ENCODE measurements around the gene RFLNA.
A peak's percentile ranks its signal among the peaks of the same experiment; 100 is the strongest.

RFLNA gene

DNA sequence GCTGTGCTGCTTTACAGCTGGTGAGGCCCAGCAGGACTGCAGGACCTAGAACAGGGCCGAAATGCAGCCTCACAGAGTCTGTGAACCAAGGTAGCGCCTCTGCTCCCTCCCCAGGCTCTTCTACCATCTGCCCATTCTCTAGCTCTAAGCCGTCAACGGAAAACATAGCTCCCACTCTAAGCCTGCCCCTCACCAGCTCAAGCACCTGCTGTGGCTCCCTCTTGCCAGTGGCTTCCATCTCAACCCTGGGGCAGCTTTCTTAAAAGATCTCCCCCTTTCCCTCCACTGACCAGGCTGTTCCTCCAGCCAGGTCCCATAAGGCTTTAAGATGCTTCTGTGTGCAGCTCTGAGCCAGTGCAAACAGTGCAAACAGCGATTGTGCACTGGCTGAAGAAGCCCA lies 61.3 kb downstream of the RFLNA start:
- POLR2A ChIA-PET (ENCODE audit: low non-redundant PET) = interaction anchor here (0.6 to 1.1 kb wide), 2 partner anchors 30 to 34 kb away, joined by 3 to 4 read pairs; no protein-coding TSS in a partner anchor
- TF ChIP-seq, protein P1, sequence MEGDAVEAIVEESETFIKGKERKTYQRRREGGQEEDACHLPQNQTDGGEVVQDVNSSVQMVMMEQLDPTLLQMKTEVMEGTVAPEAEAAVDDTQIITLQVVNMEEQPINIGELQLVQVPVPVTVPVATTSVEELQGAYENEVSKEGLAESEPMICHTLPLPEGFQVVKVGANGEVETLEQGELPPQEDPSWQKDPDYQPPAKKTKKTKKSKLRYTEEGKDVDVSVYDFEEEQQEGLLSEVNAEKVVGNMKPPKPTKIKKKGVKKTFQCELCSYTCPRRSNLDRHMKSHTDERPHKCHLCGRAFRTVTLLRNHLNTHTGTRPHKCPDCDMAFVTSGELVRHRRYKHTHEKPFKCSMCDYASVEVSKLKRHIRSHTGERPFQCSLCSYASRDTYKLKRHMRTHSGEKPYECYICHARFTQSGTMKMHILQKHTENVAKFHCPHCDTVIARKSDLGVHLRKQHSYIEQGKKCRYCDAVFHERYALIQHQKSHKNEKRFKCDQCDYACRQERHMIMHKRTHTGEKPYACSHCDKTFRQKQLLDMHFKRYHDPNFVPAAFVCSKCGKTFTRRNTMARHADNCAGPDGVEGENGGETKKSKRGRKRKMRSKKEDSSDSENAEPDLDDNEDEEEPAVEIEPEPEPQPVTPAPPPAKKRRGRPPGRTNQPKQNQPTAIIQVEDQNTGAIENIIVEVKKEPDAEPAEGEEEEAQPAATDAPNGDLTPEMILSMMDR (conservative IDR thresholded peaks at IDR 0.05; ENCODE audit: low read depth) = no peak

DNA sequence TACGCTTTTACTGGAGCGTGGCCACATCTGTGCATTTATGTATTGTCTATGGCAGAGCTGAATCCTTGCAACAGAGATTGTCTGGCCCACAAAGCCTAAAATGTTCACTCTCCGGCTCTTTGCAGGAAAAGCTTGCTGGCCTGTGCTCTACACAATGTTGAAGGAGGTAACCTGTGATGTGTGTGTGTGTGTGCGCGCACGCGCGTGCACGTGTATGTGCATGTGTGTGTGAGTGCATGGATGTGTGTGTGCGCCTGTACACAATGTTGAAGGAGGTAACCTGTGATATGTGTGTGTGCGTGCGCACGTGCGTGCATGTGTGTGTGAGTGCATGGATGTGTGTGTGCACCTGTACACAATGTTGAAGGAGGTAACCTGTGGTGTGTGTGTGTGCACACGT lies 62.7 kb downstream of the RFLNA start:
- no peak overlapping the region for H3K27ac ChIP-seq
- TF ChIP-seq, protein P1 (conservative IDR thresholded peaks at IDR 0.05; ENCODE audit: low read depth) = no peak
- no peak for DNase-seq (ENCODE audit: low spot score)
- CTCF ChIA-PET = interaction anchor here (1.8 kb wide), 1 partner anchor 9 kb away, joined by 3 read pairs; no protein-coding TSS in a partner anchor
- POLR2A ChIA-PET (ENCODE audit: low non-redundant PET) = no interaction called here

More for the DNA sequence above, 61.3 kb downstream of the RFLNA start:
- DNase-seq (ENCODE audit: low spot score) = no peak
- peak overlapping the region; percentile 14 for H3K27ac ChIP-seq
- CTCF ChIA-PET = no interaction called here

DNA sequence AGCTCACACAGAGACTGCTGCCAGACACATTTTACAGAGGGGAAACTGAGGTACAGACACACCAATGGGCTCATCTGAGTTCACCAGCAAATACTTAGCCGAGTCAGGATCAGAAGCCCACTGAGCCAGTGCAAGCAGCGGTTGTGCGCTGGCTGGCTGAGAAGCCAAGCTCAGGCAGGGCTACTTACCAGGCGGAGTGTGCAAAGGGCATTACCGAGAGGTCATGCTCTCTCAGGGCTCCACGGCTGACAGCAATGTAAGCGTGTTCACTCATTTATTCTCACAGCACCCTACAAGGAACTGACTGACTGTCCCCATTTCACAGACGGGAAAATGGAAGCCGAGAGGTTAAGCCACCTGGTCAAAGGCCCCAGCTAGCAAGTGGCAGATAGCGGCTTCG lies 63.7 kb downstream of the RFLNA start:
- ChIA-PET POLR2A (ENCODE audit: low non-redundant PET) (no interaction called here), CTCF (interaction anchor here (1.8 kb wide), 1 partner anchor 10 kb away, joined by 3 read pairs; no protein-coding TSS in a partner anchor)
- no peak for DNase-seq (ENCODE audit: low spot score)
- H3K27ac ChIP-seq = peak overlapping the region; percentile 74
- TF ChIP-seq, protein P1 (conservative IDR thresholded peaks at IDR 0.05; ENCODE audit: low read depth) = no peak

DNA sequence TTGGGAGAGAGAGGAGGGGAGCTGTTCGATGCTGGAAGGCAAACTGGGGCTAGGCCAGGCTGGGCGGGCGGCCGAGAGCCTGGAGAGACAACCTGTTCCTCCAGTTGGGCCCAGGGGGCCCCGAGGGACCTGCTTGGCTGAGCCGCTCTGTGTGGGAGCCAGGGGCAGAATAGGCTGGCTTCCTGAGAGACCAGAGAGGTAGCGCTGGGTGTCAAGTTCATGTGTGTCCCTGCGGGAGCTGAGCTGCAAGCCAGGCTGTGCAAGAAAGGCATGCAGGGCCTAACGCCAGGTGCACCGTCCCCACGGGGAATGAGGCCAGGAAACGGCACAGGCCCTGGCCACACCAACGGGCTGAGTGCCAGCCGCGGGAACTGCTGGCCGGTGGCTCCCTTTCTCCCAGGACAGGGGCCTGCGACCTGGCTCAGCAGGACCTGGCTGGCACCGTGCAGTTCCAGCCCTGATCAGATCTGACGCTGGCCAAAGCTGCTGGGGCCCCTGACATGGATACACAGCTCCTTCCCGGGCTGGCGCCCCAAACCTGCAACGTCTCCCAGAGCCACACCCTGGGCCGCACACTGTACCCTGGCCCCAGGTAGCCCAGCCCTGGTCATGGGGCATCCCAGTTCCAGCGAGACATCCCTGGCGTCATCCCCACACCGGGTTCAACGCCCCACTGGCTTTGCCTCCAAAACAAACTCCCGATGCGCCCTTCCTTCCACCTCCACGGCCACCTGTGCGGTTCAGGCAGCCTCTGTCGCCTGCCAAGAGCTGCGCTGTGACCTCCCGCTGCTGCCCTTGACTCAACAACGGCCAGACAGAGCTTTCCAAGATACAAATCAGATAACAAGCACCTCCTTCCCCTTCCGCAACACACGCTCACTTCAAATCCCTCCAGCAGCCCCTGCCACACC lies 65.0 kb downstream of the RFLNA start:
- POLR2A ChIA-PET (ENCODE audit: low non-redundant PET) = no interaction called here
- DNase-seq (ENCODE audit: low spot score) = no peak
- CTCF ChIA-PET = interaction anchor here (1.0 kb wide), 1 partner anchor 11 kb away, joined by 4 read pairs; no protein-coding TSS in a partner anchor
- peak overlapping the region; percentile 74 for H3K27ac ChIP-seq
- TF ChIP-seq, protein P1 (conservative IDR thresholded peaks at IDR 0.05; ENCODE audit: low read depth) = no peak

DNA sequence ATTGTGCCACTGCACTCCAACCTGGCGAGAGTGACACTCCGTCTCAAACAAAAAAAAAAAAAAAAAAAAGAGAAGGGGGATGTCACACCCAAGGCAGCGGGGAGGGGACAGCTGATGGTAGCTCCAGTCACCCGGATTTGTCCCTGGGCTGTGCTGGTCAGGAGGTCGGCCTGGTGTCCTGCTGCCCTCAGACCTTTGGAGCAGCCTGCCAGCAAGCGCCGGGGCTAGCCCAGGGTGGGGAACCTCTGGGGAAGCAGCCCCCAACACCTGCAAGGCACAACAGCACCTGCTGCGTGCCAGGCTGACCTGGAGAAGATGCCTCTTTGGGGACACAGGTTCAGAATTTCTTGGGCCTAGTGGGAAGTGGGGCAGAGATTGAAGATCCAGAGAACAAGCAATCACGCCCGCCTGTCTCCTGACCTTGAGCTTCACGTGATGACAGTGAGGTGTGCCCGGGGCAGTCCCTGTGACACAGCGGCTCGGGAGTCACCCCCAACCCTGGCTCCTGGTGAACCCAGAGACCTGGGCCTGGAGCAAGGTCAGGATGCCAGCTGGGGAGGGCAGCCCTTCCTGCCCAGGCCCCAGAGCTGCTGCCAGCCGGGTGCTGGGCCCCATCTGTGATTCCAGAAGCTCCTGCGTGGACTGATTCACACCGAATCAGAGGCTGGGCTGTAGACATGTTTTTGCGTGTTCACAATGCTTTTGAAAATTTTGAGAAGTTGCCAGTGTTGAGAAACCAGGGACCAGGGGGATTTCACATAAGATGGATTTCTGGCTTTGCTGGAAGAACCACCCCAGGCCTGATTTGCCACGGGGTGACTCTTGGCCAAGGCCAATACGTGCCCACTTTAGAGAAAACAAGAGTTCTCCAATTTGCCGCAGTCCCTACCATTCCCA lies 66.4 kb downstream of the RFLNA start:
- ChIA-PET POLR2A (ENCODE audit: low non-redundant PET) (interaction anchor here (0.6 kb wide), 1 partner anchor 1911 kb away, joined by 9 read pairs; no protein-coding TSS in a partner anchor), CTCF (interaction anchor here (0.7 to 0.8 kb wide), 2 partner anchors 405 to 416 kb away, joined by 3 read pairs; no protein-coding TSS in a partner anchor)
- no peak for DNase-seq (ENCODE audit: low spot score)
- peak overlapping the region; percentile 74 for H3K27ac ChIP-seq
- TF ChIP-seq, protein P1 (conservative IDR thresholded peaks at IDR 0.05; ENCODE audit: low read depth) = no peak

DNA sequence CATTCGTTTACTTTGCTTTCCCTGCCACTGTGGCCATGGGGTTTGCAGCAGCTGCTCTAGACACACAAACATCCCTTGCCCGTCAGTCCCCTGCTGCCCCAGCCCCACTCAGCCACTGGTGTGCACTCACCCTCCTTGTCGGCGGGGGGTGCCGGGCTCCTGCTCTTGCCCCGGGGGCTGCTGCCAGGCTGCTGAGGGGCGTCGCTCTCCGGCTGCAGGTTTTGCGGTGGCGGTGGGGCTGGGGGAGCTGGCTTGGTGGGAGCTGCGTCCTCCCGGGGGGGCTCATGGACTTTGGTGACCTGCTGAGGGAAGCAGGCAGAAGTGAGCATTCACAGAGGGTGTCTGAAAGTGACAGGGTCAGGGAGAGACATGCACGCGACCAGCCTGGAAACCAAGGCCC lies 67.1 kb downstream of the RFLNA start:
- TF ChIP-seq, protein P1 (conservative IDR thresholded peaks at IDR 0.05; ENCODE audit: low read depth) = no peak
- ChIA-PET POLR2A (ENCODE audit: low non-redundant PET) (no interaction called here), CTCF (interaction anchor here (0.7 to 0.8 kb wide), 2 partner anchors 405 to 416 kb away, joined by 3 read pairs; no protein-coding TSS in a partner anchor)
- no peak for DNase-seq (ENCODE audit: low spot score)
- H3K27ac ChIP-seq = peak overlapping the region; percentile 74
